KMS-11 (cell line): ENCODE measurements around the gene PLEKHM1.

Source experiments
- H2AFZ ChIP-seq: fragments of 200-600 bp; sonication (generic); 2 replicates; pipeline ENCODE4 v1.6.1; 2016; ENCODE audit warnings: antibody characterized with exemption, mixed run types, low read depth
- H3K27ac ChIP-seq: fragments of 200-600 bp; sonication (generic); 2 replicates; pipeline ENCODE4 v1.6.1; 2016; ENCODE audit warnings: mild to moderate bottlenecking, mixed run types
- H3K27me3 ChIP-seq: fragments of 200-600 bp; sonication (generic); 2 replicates; pipeline ENCODE4 v1.6.1; 2017; ENCODE audit warnings: mild to moderate bottlenecking, low read depth, mixed run types, moderate library complexity; ENCODE audit not compliant: insufficient read depth
- H3K36me3 ChIP-seq: fragments of 200-600 bp; sonication (generic); 2 replicates; pipeline ENCODE4 v1.6.1; 2017; ENCODE audit warnings: mild to moderate bottlenecking, mixed run types; ENCODE audit not compliant: insufficient read depth
- H3K4me1 ChIP-seq: fragments of 200-600 bp; sonication (generic); 2 replicates; pipeline ENCODE4 v1.6.1; 2016; ENCODE audit warnings: mild to moderate bottlenecking, low read depth, mixed run types; ENCODE audit not compliant: poor library complexity, severe bottlenecking
- H3K4me2 ChIP-seq: fragments of 200-600 bp; sonication (generic); 2 replicates; pipeline ENCODE4 v1.7.0; 2016; ENCODE audit warnings: mild to moderate bottlenecking, mixed run types
- H3K4me3 ChIP-seq: fragments of 200-600 bp; sonication (generic); IDR thresholded peaks from 2 replicates; pipeline ENCODE4 v1.6.1; 2017; ENCODE audit warnings: low read depth, low read length, mixed read lengths; ENCODE audit not compliant: insufficient read depth
- H3K79me2 ChIP-seq: fragments of 200-600 bp; sonication (generic); 2 replicates; pipeline ENCODE4 v1.6.1; 2016; ENCODE audit warnings: low read depth, mixed run types; ENCODE audit not compliant: insufficient read depth
- H3K9ac ChIP-seq: fragments of 200-600 bp; sonication (generic); 2 replicates; pipeline ENCODE4 v1.6.1; 2016; ENCODE audit warnings: mild to moderate bottlenecking, mixed run types
- H4K20me1 ChIP-seq: fragments of 200-600 bp; sonication (generic); 2 replicates; pipeline ENCODE4 v1.6.1; 2016; ENCODE audit warnings: mild to moderate bottlenecking, mixed run types; ENCODE audit not compliant: insufficient read depth
- CTCF ChIP-seq: fragments of 200-600 bp; sonication (generic); conservative IDR thresholded peaks from 2 replicates; pipeline ENCODE4 v1.6.1; 2017; ENCODE audit warnings: low read depth, mild to moderate bottlenecking, antibody characterized with exemption, low read length, moderate library complexity, mixed read lengths

Gene PLEKHM1

GRCh38 chr17:45398800-45399199, 91.7 kb downstream of the PLEKHM1 start:
- Histone ChIP-seq H3K4me3 (no peak overlapping the region), H3K27ac (no peak overlapping the region), H3K36me3 (no peaks in the 10 kb centered on the region), H3K79me2 (no peaks in the 10 kb centered on the region), H3K4me1 (no peaks in the 10 kb centered on the region), H2AFZ (no peak overlapping the region), H3K27me3 (no peaks in the 10 kb centered on the region), H3K4me2 (no peak overlapping the region), H4K20me1 (no peaks in the 10 kb centered on the region), H3K9ac (no peak overlapping the region)
- TF ChIP-seq CTCF, result no peak

GRCh38 chr17:45397796-45398195, 92.7 kb downstream of the PLEKHM1 start:
- H3K27ac ChIP-seq, result no peak overlapping the region
- H2AFZ ChIP-seq, result no peak overlapping the region
- no peak overlapping the region for H3K4me2 ChIP-seq
- no peaks in the 10 kb centered on the region for H3K4me1 ChIP-seq
- H4K20me1 ChIP-seq, result no peaks in the 10 kb centered on the region
- TF ChIP-seq CTCF, result no peak
- no peaks in the 10 kb centered on the region for H3K36me3 ChIP-seq
- H3K9ac ChIP-seq, result no peak overlapping the region
- H3K4me3 ChIP-seq, result no peak overlapping the region
- no peaks in the 10 kb centered on the region for H3K27me3 ChIP-seq
- no peaks in the 10 kb centered on the region for H3K79me2 ChIP-seq

- Histone ChIP-seq H3K79me2 (no peaks in the 10 kb centered on the region), H3K27ac (no peak overlapping the region), H3K4me3 (no peak overlapping the region), H3K9ac (no peak overlapping the region), H3K27me3 (no peaks in the 10 kb centered on the region), H3K4me2 (no peak overlapping the region), H4K20me1 (no peaks in the 10 kb centered on the region), H2AFZ (no peak overlapping the region), H3K4me1 (no peaks in the 10 kb centered on the region), H3K36me3 (no peaks in the 10 kb centered on the region)
- TF ChIP-seq CTCF, result no peak
These were observed 93.9 kb downstream of the PLEKHM1 start for GRCh38 chr17:45396496-45397205.

- Histone ChIP-seq H3K4me1 (no peaks in the 10 kb centered on the region), H3K27me3 (no peaks in the 10 kb centered on the region), H3K79me2 (no peaks in the 10 kb centered on the region), H3K27ac (no peak overlapping the region), H3K9ac (no peak overlapping the region), H4K20me1 (no peaks in the 10 kb centered on the region), H2AFZ (no peak overlapping the region), H3K4me2 (no peak overlapping the region), H3K36me3 (no peaks in the 10 kb centered on the region), H3K4me3 (no peak overlapping the region)
- TF ChIP-seq CTCF, result no peak
These were observed 94.7 kb downstream of the PLEKHM1 start for GRCh38 chr17:45395569-45396415.
